ENCODE results near the gene UTF1.

The UTF1 gene

DNA sequence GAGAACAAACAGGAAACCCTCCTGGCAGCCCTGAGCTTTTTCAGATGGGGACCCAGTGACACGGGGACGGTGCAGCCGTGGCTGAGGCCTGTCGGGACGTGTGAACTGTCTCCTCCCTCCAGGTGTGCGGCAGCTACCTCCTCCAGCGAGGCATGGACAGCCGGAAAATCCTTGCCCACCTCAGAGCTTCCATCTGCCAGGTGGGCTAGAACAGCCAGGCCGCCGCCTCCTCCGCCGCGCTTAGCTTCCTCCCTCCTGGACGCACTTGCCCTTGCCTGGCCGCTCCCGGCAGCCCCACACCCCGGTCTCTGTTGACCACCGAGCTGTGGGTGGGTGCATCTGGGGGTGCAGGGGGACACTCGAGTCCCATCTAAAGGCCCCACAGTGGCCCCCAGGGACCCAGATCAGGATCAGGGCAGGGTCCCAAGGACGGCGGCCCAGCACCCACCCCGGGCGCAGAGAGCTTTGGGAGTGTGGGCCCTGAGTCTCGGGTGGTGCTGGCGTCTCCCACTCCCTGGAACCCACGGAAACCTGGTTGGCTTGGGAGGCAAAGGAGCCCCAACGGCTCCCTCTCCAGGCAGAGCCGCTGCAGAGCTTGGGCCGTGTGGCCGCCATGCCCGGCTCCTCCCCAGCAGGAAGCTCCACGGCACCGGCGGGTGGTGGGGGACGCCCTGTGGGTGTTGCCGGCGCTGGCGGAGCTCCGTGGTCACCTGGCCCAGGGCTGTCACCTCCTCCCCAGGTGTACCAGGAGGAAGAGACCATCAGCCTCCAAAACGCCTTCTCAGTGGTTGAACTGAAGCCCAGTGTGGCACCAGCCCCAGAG is 32.9 kb upstream of the UTF1 start:
- DNase-seq = no peak

DNA sequence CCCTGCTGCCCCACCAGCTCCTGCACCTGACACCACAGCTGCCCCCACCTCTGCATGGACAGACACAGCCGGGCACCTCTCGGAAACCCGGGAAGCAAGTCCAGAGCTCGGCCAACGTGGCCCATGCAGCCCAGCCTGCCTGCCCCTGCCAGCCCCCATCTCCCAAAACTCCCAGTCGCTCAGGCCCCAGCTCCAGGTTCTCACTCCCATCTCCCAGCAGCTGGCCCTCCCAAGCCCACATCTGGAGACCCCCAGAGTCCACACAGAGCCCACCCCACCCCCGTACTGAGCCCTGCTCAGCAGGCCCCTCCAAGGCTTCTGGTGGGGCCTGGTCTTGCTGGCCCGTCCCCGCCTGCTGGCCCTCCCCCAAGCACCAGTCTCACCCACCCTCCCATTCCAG is 32.2 kb upstream of the UTF1 start:
- no peak for DNase-seq

GRCh38 chr10:133198206-133198605 is 31.8 kb upstream of the UTF1 start:
- no peak for DNase-seq

DNA sequence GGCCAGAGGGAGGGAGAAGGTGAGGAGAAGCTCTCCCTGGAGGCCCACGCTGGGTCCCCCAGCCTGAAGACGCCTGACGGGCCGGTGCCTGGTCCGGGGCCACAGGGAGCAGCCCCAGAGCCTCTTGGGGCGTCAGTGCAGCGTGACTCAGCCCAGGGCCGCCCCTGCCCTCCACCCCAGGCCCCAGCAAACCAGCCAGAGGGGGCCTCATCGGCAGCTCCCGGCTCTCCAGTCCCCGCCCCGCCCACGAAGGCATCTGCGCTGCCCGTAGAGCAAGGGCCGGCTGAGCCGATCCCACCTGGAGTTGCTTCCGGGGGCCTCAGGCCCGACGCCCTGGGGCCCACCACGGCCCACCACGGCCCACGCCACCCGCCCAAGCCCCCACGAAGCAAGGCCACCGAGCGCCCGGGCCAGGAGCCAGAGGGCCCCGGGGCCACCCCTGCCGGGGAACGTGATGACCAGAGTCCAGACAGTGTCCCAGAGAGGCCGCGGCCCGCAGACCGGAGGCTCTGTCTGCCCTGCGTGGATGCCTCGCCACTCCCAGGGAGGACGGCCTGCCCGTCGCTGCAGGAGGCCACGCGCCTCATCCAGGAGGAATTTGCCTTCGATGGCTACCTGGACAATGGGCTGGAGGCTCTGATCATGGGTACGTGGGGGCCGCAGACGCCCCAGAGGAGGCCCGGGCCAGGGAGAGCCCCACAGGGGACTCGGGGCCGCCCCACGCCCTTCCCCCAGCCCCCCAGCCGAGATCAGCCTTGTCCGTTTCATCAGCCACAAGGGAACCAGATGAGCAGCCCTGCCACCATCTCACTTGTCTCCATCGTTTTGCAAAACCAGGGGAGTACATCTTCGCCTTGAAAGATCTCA is 31.2 kb upstream of the UTF1 start:
- DNase-seq = no peak

- DNase-seq = no peak
Measured at GRCh38 chr10:133199488-133199885, 30.5 kb upstream of the UTF1 start.

- DNase-seq = no peak
Measured at GRCh38 chr10:133199992-133200611, 29.9 kb upstream of the UTF1 start.

GRCh38 chr10:133200621-133201031 is 29.4 kb upstream of the UTF1 start:
- DNase-seq = no peak

DNA sequence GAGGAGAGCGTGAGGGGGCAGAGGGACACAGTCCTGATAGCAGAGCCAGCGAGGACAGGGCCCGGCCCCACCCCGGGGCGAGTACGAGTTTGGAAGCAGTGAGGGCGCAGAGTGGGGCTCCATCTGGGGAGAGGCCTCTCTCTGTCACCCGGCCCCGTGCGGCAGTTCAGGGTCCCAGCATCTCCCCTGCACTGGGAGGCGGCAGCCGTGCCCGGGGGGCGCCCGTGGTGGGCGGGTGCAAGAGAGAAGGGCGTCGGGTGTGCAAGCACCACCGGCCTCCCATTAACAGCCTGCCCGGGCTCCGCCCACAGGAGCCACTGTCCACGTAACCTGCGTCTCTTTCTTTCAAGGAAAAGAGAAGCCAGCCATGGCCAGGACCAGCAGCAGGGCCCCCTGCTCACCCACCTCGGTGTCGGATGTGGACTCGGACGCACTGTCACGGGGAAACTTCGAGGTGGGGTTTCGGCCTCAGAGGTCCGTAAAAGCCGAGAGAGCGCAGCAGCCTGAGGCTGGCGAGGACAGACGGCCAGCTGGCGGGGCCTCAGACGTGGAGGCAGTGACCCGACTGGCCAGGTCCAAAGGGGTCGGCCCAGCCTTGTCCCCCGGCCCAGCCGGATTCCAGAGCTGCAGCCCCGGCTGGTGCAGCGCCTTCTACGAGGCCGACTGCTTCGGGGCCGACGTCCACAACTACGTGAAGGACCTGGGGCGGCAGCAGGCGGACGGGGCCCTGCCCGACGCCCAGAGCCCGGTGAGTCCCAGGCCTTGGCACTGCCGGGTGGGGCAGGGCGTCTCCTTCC is 28.7 kb upstream of the UTF1 start:
- DNase-seq = no peak

DNA sequence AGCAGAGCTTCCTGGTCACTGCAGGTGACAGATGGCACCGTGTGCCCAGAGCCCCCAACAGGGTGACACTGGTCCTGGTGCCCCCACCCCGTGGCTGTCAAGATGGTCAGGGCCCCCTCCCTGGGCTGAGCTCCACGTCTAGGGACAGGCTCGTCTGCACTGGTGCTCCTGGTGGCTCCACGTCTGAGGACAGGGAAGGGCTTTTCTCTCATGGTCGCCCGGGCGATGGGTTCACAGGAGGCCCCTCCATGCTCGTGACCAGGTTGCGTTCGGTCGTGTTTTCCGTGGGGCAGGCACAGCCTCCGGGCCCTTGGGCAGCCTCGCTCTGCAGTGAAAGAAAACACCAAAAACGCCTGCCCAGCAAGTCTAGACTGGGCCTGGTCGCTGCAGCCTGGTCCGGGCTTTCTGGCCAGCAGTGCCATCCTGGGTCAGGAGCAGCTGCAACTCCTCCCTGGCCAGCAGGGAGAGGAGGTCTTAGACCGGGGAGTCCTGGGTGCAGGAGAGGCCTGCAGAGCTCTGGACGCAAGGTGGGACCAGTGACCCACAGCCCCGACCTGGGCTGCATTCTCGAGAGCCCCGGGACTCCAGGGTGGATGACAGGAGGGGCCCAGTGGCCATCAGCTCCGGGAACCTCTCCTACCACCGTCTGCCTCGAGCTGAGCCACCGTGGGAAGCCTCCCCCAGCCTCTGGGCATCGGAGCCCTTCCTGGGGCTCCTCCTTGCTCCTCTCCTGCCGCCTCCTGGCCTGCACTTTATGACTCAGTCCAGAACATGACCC is 27.9 kb upstream of the UTF1 start:
- DNase-seq = no peak

GRCh38 chr10:133202778-133203651 is 27.0 kb upstream of the UTF1 start:
- no peak for DNase-seq

DNA sequence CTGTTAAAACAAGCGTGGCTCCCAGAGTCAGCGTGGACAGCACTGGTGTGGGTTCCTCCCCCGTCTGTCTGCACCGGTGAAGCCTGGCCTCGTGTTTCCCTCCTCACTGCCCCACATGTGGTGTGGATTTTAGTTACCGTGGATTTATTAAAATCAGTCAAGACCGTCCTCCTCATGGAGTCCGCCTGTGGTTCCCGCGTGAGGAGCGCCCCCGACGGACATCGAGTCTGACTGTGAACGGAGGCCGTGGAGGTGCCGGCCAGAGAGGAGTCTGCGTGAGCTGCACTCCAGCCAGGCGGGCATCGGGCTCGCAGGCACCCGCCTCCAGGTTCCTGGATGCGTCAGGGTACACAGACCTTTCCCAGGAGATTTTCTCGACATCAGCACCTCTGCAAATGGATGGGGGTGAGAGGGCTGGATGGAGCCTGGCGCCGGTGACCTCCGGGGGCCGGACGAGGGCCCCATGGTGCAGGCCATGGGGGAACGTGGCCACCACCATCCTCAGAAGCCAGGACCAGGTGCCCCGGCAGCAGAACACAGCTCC is 26.3 kb upstream of the UTF1 start:
- no peak for DNase-seq

GRCh38 chr10:133204226-133205015 is 25.6 kb upstream of the UTF1 start:
- DNase-seq = no peak

- DNase-seq = no peak
Measured at GRCh38 chr10:133205146-133205545, 24.9 kb upstream of the UTF1 start.

DNA sequence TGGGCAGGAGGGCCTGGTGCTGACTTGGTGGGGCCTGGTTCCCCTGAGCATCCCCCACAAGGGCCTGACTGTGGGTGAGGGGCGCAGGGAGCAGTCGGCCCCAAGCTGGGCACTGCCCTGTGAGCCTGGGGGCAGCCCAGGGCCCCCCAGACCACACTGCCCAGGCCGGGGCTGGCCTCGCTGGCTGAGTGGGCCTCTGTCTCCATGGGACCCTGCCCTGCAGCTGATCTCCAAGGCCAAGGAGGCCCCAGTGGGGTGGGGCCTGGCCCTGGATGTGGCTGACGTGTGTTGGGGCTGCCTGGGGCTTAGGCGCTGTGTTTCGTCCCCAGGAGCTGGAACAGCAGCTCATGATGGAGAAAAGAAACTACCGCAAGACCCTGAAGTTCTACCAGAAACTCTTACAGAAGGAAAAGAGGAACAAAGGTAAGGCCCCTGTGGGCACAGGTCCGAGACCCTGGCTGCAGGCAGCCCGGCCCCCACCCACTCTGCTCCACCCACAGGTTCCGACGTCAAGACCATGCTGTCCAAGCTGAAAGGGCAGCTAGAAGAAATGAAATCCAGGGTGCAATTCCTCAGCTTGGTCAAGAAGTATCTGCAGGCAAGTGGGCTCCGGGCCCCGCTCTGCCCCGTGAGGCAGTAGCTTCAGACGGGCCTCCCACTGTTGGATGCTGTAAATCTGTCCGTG is 23.5 kb upstream of the UTF1 start:
- DNase-seq = no peak

DNA sequence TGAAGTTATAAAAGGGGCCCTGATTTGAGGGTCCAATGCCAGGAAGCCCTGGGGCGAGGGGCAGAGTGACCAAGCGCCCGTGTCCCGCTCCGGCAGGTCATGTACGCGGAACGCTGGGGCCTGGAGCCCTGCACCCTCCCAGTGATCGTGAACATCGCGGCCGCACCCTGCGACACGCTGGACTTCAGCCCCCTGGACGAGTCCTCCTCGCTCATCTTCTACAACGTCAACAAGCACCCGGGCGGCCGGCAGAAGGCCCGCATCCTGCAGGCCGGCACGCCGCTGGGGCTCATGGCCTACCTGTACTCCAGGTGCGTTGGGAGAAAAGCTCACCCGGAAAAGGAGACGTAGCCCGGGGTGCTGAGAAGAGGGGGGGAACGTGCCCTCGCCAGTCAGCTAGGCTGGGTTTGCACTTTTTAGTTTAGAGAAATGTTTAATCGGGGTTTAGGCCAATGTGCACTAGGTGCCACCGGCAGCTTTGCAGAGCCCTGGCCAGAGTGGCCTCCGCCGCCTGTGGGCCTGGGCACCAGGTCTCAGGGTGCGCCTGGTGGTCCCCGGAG is 22.9 kb upstream of the UTF1 start:
- DNase-seq = no peak

DNA sequence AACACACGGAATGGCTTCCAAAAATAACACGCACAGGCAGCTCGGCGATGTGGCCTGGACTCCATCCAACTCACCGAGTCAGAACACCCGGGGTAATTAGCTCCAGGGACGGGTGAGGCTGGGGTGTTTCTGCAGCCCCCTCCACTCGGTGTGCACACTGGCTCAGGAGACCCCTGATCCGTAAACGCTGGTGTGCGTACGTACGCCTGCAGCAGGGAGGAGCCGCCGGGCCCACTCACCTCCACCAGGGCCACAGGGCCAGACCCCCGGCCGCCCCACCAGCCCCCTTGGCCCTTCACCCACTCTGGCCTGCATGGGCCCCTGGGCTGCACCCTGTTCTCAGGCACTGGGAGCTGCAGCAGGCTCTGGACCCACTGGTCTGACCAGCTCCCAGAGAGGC is 22.4 kb upstream of the UTF1 start:
- DNase-seq = no peak

DNA sequence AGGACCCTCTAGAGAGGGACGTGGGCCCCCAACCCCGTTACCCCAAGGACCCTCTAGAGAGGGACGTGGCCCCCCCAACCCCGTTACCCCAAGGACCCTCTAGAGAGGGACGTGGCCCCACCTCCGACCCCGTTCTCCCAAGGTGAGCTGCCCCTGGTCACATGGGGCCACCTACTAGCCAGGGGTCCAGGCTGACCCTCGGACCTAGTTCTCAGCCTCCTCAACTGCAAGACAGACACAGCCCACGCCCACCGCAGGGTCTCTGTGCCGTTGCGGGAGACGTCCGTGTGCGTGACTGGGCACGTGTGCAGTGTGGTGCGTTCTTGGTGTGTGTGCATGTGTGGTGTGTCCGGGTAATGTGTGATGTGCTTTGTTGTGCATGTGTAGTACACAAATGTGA is 21.6 kb upstream of the UTF1 start:
- DNase-seq = no peak

DNA sequence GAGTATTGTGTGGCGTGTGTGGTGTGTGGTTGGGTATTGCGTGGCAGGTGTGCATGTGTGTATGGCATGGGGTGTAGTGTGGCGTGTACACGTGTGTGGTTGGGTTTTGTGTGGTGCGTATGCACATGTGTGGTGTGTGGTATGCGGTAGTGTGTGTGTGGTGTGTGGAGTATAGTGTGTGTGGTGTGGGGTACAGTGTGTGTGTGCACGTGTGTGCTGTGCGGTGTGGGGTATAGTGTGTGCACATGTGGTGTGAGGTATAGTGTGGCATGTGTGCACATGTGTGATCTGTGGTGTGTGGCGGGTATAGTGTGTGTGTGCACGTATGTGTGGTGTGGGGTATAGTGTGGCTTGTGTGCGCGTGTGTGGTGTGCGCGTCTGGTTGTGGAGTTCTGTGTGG is 20.9 kb upstream of the UTF1 start:
- DNase-seq = no peak

DNA sequence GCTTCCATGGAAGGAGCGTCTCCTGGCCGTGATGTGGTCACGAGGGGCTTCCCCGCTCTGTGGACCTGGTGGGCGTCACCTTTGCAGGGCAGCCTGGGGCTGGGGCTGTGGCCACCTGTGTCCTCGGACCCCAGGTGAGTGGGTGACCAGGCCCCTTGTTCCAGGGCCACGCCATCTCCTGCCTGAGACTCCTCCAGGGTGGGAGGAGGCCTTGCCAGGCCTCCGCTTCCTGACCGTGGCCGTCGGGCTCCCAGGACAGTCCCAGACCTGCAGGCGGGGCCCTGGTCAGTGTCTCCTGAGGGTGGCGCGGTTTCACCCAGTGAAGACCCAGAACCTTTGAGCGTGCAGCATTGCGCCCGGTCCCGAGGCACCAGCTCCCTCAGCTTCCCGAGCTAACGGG is 20.4 kb upstream of the UTF1 start:
- DNase-seq = no peak
